PFSK-1 (cell line): ENCODE measurements around the gene HSD17B14.

Experiments
- FOXP2 ChIP-seq: optimal IDR thresholded peaks from 2 replicates; pipeline ENCODE3; 2011; ENCODE audit warnings: borderline replicate concordance, control low read depth, inconsistent platforms; ENCODE audit not compliant: insufficient read depth; ENCODE audit errors: extremely low read length, extremely low read depth
- POLR2AphosphoS5 ChIP-seq: IDR thresholded peaks from 2 replicates; pipeline ENCODE4 v1.6.1; 2012; ENCODE audit warnings: low read depth, mild to moderate bottlenecking, control low read depth, low read length, moderate library complexity

DNA sequence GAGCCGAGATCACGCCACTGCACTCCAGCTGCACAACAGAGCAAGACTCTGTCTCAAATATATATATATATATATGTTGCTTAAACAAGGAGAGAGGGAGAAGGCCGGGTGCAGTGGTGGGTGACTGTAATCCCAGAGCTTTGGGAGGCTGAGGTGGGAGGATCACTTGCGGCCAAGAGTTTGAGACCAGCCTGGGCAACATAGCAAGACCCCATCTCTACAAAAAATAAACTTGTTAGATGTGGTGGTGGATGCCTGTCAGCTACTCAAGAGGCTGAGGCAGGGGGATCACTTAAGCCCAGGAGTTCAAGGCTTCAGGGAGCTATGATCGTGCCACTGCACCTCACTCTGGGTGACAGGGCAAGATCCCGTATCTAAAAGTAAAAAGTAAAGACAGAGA, 5.3 kb upstream of the HSD17B14 start:
- no peak for TF ChIP-seq POLR2AphosphoS5
- no peak for TF ChIP-seq FOXP2
